Measurements from ENCODE around the gene SPEM2. TPM values are rescaled to one million over a fixed set of nuclear protein-coding genes. Genes with fewer than 3 reads are reported as not detected.

The SPEM2 gene
- total RNA-seq, 3 donors from 2014 or later (not counting 1 experiment from before 2014, with no cell fraction given), result not detected

DNA sequence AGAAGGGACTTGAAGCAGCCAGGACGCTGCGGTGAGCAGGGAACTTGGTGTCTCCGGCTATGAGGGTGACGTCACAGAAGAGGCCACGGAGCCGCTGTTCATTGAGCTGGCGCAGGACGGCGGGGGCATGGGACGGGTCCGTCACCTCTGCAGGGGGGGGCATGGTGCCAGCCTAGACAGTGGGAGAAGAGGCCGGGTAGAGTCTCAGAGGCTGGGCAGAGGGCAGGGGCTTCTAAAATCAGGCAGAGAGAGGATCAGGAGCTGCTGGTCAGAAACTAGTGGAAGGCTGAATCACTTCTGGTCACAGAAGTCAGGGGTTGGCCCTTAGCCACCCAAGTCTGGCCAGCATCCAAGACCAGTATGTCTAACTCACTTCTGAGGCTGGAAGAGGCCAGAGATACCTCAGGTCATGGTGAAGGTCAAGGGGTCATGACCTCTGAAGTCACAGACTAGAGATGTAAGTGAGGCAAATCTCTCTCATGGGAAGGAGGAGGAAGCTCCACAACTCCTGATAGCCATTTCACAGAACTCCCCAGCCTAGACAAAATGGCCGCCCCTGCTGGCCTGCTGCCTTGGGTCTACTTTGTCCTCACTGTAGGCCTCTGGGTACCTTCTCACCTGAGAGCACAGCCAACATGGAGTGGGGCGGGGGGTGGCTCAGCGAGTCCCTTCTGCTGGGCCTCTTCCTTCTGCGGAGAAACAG lies 41.4 kb downstream of the SPEM2 start:
- H3K27ac Mint-ChIP-seq, result peak overlapping the region; percentile 46 to 82
- no peaks in the 10 kb centered on the region for H3K36me3 Mint-ChIP-seq
- no peak for DNase-seq
- H3K27ac ChIP-seq (ENCODE audit: low read length), result no peak overlapping the region
- intact Hi-C loops (cut with micrococcal nuclease), result no loop called here
- no peak for TF ChIP-seq CTCF (IDR thresholded peaks at IDR 0.05)
- H3K27me3 ChIP-seq (ENCODE audit: control insufficient read depth, insufficient read depth, low read length), result no peaks in the 10 kb centered on the region
- H3K27me3 Mint-ChIP-seq (ENCODE audit: low read depth in 2 of 2), result no peaks in the 10 kb centered on the region
- no peaks in the 10 kb centered on the region for H3K9me3 ChIP-seq (ENCODE audit: control insufficient read depth, insufficient read depth, low read length)
- peak in 2 of 3 donors; percentile 13 to 17 for ATAC-seq
- H3K4me3 ChIP-seq (ENCODE audit: low read length), result no peak overlapping the region
- no peaks in the 10 kb centered on the region for H3K9me3 Mint-ChIP-seq
- H3K36me3 ChIP-seq (ENCODE audit: control insufficient read depth, insufficient read depth, low read length), result peaks cover 35% of the 10 kb centered on the region
- WGBS (ENCODE audit: insufficient coverage), result 85% methylated on average over 16 of the region's 16 CpGs
- peaks cover 13 to 31% of the 10 kb centered on the region in 2 donors for H3K4me1 Mint-ChIP-seq
- H3K4me1 ChIP-seq (ENCODE audit: control insufficient read depth, insufficient read depth, low read length), result peaks cover 19% of the 10 kb centered on the region
- no peak overlapping the region for H3K4me3 Mint-ChIP-seq

GRCh38 chr17:7467498-7467897 lies 42.1 kb downstream of the SPEM2 start:
- Mint-ChIP-seq H3K4me3 (no peak overlapping the region), H3K4me1 (peaks cover 17 to 36% of the 10 kb centered on the region in 2 donors), H3K9me3 (no peaks in the 10 kb centered on the region), H3K27ac (peak overlapping the region; percentile 18 to 82), H3K36me3 (no peaks in the 10 kb centered on the region), H3K27me3 (ENCODE audit: low read depth in 2 of 2) (no peaks in the 10 kb centered on the region)
- DNase-seq, result no peak
- no peak overlapping the region for H3K27ac ChIP-seq (ENCODE audit: low read length)
- intact Hi-C loops (cut with micrococcal nuclease), result no loop called here
- no peaks in the 10 kb centered on the region for H3K9me3 ChIP-seq (ENCODE audit: control insufficient read depth, insufficient read depth, low read length)
- no peak overlapping the region for H3K4me3 ChIP-seq (ENCODE audit: low read length)
- no peaks in the 10 kb centered on the region for H3K27me3 ChIP-seq (ENCODE audit: control insufficient read depth, insufficient read depth, low read length)
- TF ChIP-seq CTCF (IDR thresholded peaks at IDR 0.05), result no peak
- ATAC-seq, result no peak
- H3K4me1 ChIP-seq (ENCODE audit: control insufficient read depth, insufficient read depth, low read length), result peaks cover 26% of the 10 kb centered on the region
- peaks cover 30% of the 10 kb centered on the region for H3K36me3 ChIP-seq (ENCODE audit: control insufficient read depth, insufficient read depth, low read length)
- WGBS (ENCODE audit: insufficient coverage), result 89% methylated on average over 3 of the region's 3 CpGs

- Histone ChIP-seq H3K9me3 (ENCODE audit: control insufficient read depth, insufficient read depth, low read length) (no peaks in the 10 kb centered on the region), H3K4me1 (ENCODE audit: control insufficient read depth, insufficient read depth, low read length) (peaks cover 26% of the 10 kb centered on the region), H3K27ac (ENCODE audit: low read length) (no peak overlapping the region), H3K36me3 (ENCODE audit: control insufficient read depth, insufficient read depth, low read length) (peaks cover 22% of the 10 kb centered on the region), H3K4me3 (ENCODE audit: low read length) (no peak overlapping the region), H3K27me3 (ENCODE audit: control insufficient read depth, insufficient read depth, low read length) (no peaks in the 10 kb centered on the region)
- TF ChIP-seq CTCF (IDR thresholded peaks at IDR 0.05), result no peak
- H3K27me3 Mint-ChIP-seq (ENCODE audit: low read depth in 2 of 2), result no peaks in the 10 kb centered on the region
- H3K36me3 Mint-ChIP-seq, result no peaks in the 10 kb centered on the region
- 98% methylated on average over 11 of the region's 11 CpGs for WGBS (ENCODE audit: insufficient coverage)
- DNase-seq, result no peak
- peaks cover 17 to 36% of the 10 kb centered on the region in 2 donors for H3K4me1 Mint-ChIP-seq
- no peaks in the 10 kb centered on the region for H3K9me3 Mint-ChIP-seq
- no peak overlapping the region for H3K4me3 Mint-ChIP-seq
- intact Hi-C loops (cut with micrococcal nuclease), result no loop called here
- ATAC-seq, result no peak
- peak overlapping the region; percentile 18 to 33 for H3K27ac Mint-ChIP-seq
These were observed 42.9 kb downstream of the SPEM2 start for GRCh38 chr17:7468290-7468689.

Measured in natural killer cell (primary cell).